ENCODE measurements around the gene SERPINA10.

DNA sequence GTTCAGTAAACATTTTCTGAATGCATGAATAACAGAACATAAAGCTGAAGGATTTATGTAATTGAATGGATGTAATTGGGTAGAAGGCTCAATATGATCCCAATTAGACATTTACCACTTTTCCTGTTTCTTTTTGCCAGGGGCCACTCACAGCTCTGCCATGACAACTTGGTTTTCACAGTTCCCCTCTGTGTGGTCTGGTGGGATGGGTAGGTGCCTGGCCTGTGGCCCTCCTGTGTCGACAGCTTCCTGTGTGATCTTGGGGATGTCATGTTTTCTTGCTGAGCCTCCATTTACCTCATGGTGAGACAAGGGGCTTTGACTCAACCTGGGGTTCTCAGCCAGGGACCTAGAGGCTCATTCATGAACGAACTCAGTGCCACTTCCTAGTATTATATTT is 12.6 kb upstream of the SERPINA10 start:
- TF ChIP-seq CTCF (IDR thresholded peaks at IDR 0.05) (no peak), ZBTB21 (CRISPR knock-in tag; IDR thresholded peaks at IDR 0.05; ENCODE audit: borderline replicate concordance) (no peak), FOXJ3 (CRISPR knock-in tag; IDR thresholded peaks at IDR 0.05; ENCODE audit: borderline replicate concordance) (no peak), HMGXB4 (CRISPR knock-in tag; IDR thresholded peaks at IDR 0.05) (no peak), NR1H2 (CRISPR knock-in tag; IDR thresholded peaks at IDR 0.05) (no peak), TEAD1 (CRISPR knock-in tag; IDR thresholded peaks at IDR 0.05) (no peak)
- TF ChIP-seq, protein P1, sequence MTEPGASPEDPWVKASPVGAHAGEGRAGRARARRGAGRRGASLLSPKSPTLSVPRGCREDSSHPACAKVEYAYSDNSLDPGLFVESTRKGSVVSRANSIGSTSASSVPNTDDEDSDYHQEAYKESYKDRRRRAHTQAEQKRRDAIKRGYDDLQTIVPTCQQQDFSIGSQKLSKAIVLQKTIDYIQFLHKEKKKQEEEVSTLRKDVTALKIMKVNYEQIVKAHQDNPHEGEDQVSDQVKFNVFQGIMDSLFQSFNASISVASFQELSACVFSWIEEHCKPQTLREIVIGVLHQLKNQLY (CRISPR knock-in tag; IDR thresholded peaks at IDR 0.05): no peak
